Tibial nerve (tissue), 4 donors: ENCODE results near the gene CRKL. TPM values are rescaled to one million over a fixed set of nuclear protein-coding genes. Genes with fewer than 3 reads are reported as not detected.
"Not testable (repeated sequence)": the region's sequence is repeated elsewhere in the genome, so short reads cannot be mapped to it uniquely, and the experiment has no call there.

Source experiments
- DNase-seq, 2 donors: peaks; one replicate each; pipeline ENCODE4 v3.0.0-alpha.2; 2019; ENCODE audit warnings: low spot score in 2 of 2
- H3K27ac ChIP-seq, 4 donors: fragments of 200-600 bp; sonication (generic) in 3 of 4; one replicate each; pipeline ENCODE4 v1.5.1; 2017 to 2019; ENCODE audit warnings: mild to moderate bottlenecking in 1 of 4
- H3K27me3 ChIP-seq, 2 donors: fragments of 200-600 bp; sonication (generic) in 1 of 2; one replicate each; pipeline versions ENCODE4 v1.5.1 to v1.6.0; 2017 to 2019
- H3K36me3 ChIP-seq, 3 donors: fragments of 200-600 bp; sonication (generic); one replicate each; pipeline ENCODE4 v1.5.1; 2018 to 2019
- H3K4me1 ChIP-seq, 4 donors: fragments of 200-600 bp; sonication (generic) in 3 of 4; one replicate each; pipeline ENCODE4 v1.5.1; 2017 to 2019
- H3K4me3 ChIP-seq, 4 donors: fragments of 200-600 bp; sonication (generic) in 3 of 4; one replicate each; pipeline ENCODE4 v1.5.1; 2017 to 2019; ENCODE audit warnings: mild to moderate bottlenecking in 1 of 4, moderate library complexity in 1 of 4
- H3K9me3 ChIP-seq, 4 donors: fragments of 200-600 bp; sonication (generic) in 3 of 4; one replicate each; pipeline ENCODE4 v1.5.1; 2017 to 2019
- EP300 ChIP-seq, 2 donors: sonication (generic); formaldehyde crosslinking; IDR thresholded peaks; one replicate each; pipeline ENCODE4 v1.6.1; 2017; ENCODE audit warnings: antibody characterized with exemption in 2 of 2, mild to moderate bottlenecking in 1 of 2
- POLR2A ChIP-seq, 2 donors: fragments of 450-650 bp; IDR thresholded peaks; one replicate each; pipeline ENCODE4 v1.6.1; 2017; ENCODE audit warnings: antibody characterized with exemption in 2 of 2, mild to moderate bottlenecking in 2 of 2, moderate library complexity in 2 of 2
- WGBS, 2 donors: methylation state at CpG; one replicate each; pipeline ENCODE4 v1.1.5; 2018; 5-methylcytosine and 5-hydroxymethylcytosine counted together
- total RNA-seq, 4 donors: library from RNA; depleted of rRNA; stranded (reverse); fragments of >200 nt; gene quantifications; one replicate each; pipeline ENCODE4 v1.1.0, GENCODE V29; 2016
- TF ChIP-seq, protein P1 (sequence below), 5 experiments: fragments of 200-600 bp in 3 of 5; fragments of 450-650 bp in 2 of 5; sonication (generic) in 3 of 5; IDR thresholded peaks; one replicate each; pipeline ENCODE4 v1.5.1; 2016 to 2019; ENCODE audit warnings: antibody characterized with exemption in 5 of 5, mild to moderate bottlenecking in 3 of 5, moderate library complexity in 2 of 5

The CRKL gene
- total RNA-seq, 4 donors from 2014 or later: 44.7 to 59.0 (median 51.5) TPM

DNA sequence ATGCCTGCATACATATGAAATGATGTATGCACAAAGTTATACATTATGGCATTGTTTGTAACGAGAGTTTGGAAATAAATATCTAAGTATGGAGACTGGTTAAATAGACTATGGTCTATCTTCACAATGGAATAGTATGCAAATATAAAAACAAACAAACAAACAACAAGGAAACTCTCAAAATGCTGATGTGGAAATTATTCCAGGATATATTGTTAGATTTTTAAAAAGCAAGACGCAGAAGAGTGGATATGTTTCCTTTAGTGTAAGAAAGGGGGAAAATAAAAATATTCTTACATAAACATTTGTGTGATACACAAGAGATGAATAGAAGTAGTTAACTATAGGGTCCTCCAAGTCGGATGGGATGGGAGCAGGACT lies 10.8 kb upstream of the CRKL start:
- WGBS, 2 donors: 66% methylated on average over 3 of the region's 3 CpGs
- Histone ChIP-seq H3K36me3 (no peaks in the 10 kb centered on the region), H3K27me3 (no peaks in the 10 kb centered on the region), H3K4me3 (no peak overlapping the region), H3K9me3 (no peaks in the 10 kb centered on the region), H3K27ac (no peak overlapping the region), H3K4me1 (peaks cover 0 to 8% (median 0%) of the 10 kb centered on the region in 4 donors)
- TF ChIP-seq, protein P1, sequence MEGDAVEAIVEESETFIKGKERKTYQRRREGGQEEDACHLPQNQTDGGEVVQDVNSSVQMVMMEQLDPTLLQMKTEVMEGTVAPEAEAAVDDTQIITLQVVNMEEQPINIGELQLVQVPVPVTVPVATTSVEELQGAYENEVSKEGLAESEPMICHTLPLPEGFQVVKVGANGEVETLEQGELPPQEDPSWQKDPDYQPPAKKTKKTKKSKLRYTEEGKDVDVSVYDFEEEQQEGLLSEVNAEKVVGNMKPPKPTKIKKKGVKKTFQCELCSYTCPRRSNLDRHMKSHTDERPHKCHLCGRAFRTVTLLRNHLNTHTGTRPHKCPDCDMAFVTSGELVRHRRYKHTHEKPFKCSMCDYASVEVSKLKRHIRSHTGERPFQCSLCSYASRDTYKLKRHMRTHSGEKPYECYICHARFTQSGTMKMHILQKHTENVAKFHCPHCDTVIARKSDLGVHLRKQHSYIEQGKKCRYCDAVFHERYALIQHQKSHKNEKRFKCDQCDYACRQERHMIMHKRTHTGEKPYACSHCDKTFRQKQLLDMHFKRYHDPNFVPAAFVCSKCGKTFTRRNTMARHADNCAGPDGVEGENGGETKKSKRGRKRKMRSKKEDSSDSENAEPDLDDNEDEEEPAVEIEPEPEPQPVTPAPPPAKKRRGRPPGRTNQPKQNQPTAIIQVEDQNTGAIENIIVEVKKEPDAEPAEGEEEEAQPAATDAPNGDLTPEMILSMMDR (IDR thresholded peaks at IDR 0.05): no peak
- TF ChIP-seq EP300 (IDR thresholded peaks at IDR 0.05): no peak
- TF ChIP-seq POLR2A (IDR thresholded peaks at IDR 0.05): no peak
- DNase-seq: no peak

DNA sequence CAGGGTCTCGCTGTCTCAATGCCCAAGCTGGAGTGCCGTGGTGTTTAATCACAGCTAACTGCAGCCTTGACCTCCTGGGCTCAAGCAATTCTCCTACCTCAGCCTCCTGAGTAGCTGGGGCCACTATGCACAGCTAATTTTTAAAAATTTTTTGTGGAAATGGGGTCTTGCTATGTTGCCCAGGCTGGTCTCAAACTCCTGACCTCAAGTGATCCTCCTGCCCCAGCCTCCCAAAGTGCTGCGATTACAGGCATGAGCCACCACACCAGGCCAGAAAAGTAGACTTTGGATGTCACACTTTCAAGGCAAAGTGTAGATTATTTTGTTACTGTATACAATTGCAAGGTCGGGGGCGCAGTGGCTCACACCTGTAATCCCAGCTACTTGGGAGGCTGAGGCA lies 8.5 kb upstream of the CRKL start:
- H3K9me3 ChIP-seq, H3K4me3 ChIP-seq, H3K27me3 ChIP-seq, DNase-seq, H3K4me1 ChIP-seq, H3K36me3 ChIP-seq, H3K27ac ChIP-seq: not testable (repeated sequence)
- 95 to 97% methylated on average over 5 of the region's 5 CpGs for WGBS, 2 donors

DNA sequence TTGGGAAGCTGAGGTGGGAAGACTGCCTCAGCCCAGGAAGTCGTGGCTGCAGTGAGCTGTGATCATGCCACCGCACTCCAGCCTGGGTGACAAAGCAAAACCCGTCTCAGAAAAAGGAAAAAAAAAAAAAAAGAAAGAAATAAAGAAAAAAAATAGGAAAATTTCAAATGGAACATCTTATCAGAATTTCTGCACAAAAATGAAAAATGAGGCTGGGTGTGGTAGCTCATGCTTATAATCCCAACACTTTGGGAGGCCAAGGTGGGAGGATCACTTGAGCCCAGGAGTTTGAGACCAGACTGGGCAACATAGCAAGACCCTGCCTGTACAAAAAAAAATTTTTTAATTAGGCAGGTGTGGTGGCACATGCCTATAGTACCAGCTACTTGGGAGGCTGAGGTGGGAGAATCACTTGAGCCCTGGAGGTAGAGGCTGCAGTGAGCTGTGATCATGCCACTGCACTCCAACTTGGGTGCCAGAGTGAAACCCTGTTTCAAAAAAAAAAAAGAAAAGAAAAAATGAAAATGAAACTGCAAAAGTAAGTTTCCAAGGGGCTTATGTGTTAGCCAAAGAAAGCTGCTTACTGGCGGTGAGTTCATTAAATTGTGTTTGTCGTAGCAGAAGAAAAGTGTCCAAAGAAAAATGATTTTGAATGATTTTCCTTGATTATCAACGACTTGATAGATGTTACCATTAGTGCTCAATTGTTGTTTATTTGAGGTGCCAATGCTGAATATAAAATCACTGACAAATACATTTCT lies 7.5 kb upstream of the CRKL start:
- 69 to 70% methylated on average over 6 of the region's 6 CpGs for WGBS, 2 donors
- H3K4me1 ChIP-seq: peaks cover 0 to 3% (median 0%) of the 10 kb centered on the region in 4 donors
- TF ChIP-seq, protein P1 (IDR thresholded peaks at IDR 0.05): no peak
- TF ChIP-seq POLR2A (IDR thresholded peaks at IDR 0.05) (no peak), EP300 (IDR thresholded peaks at IDR 0.05) (no peak)
- no peak overlapping the region for H3K27ac ChIP-seq
- no peaks in the 10 kb centered on the region for H3K27me3 ChIP-seq
- no peak overlapping the region for H3K4me3 ChIP-seq
- no peak for DNase-seq
- H3K9me3 ChIP-seq: no peaks in the 10 kb centered on the region
- no peaks in the 10 kb centered on the region for H3K36me3 ChIP-seq

DNA sequence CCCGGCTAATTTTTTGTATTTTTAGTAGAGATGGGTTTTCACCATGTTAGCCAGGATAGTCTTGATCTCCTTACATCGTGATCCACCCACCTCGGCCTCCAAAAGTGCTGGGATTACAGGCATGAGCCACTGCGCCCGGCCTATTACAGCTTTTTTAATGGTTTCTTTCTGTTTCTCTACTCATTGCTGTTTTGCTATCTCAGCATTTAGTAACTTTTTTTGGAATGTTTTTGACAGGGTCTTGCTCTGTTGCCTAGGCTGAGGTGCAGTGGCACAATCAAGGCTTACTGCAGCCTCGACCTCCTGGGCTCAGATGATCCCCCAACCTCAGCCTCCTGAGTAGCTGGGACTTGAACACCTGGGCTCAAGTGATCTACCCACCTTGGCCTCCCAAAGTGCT lies 4.7 kb upstream of the CRKL start:
- TF ChIP-seq EP300 (IDR thresholded peaks at IDR 0.05) (no peak), POLR2A (IDR thresholded peaks at IDR 0.05) (no peak)
- TF ChIP-seq, protein P1 (IDR thresholded peaks at IDR 0.05): no peak
- no peaks in the 10 kb centered on the region for H3K9me3 ChIP-seq
- no peak for DNase-seq
- H3K4me1 ChIP-seq: peaks cover 0 to 8% (median 0%) of the 10 kb centered on the region in 4 donors
- no peak overlapping the region for H3K27ac ChIP-seq
- H3K27me3 ChIP-seq: no peaks in the 10 kb centered on the region
- WGBS, 2 donors: 86 to 89% methylated on average over 6 of the region's 6 CpGs
- no peak overlapping the region for H3K4me3 ChIP-seq
- H3K36me3 ChIP-seq: no peaks in the 10 kb centered on the region

DNA sequence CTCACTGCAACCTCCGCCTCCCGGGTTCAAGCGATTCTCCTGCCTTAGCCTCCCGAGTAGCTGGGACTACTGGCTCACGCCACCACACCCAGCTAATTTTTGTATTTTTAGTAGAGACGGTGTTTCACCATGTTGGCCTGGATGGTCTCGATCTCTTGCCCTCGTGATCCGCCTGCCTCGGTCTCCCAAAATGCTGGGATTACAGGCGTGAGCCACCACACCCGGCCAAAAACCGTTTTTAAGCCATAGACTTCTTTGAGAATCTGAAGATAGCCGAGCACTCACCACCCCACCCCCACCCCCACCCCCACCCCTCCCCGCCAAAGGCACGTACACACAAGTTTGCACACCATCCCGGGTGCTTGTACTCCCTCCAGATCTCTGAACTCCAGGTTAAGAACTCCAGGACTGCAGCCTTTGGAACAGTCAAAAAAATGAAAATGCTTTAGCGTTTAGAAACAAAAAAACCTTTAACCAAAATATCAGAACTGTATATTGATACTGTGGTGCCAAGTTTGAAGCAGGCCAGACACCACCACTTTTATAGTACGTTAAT lies 1.5 kb downstream of the CRKL start:
- Histone ChIP-seq H3K4me3 (peak overlapping the region; percentile 80 to 99 (median 94)), H3K27me3 (no peaks in the 10 kb centered on the region), H3K27ac (peak overlapping the region in 2 of 4 donors; percentile 35 to 36), H3K9me3 (no peaks in the 10 kb centered on the region), H3K4me1 (peaks cover 0 to 54% (median 19%) of the 10 kb centered on the region in 4 donors), H3K36me3 (no peaks in the 10 kb centered on the region)
- DNase-seq: no peak
- TF ChIP-seq, protein P1 (IDR thresholded peaks at IDR 0.05): no peak
- TF ChIP-seq POLR2A (IDR thresholded peaks at IDR 0.05) (no peak), EP300 (IDR thresholded peaks at IDR 0.05) (no peak)
- WGBS, 2 donors: 0 to 1% methylated on average over 19 of the region's 19 CpGs
